MM.1S (cell line): ENCODE data around the gene CFAP46.
"Not testable (repeated sequence)": the region's sequence is repeated elsewhere in the genome, so short reads cannot be mapped to it uniquely, and the experiment has no call there.

Experiments used
- CTCF ChIP-seq: fragments of 300-600 bp; sonication (generic); IDR thresholded peaks from 2 replicates; pipeline ENCODE4 v1.5.1; 2016; ENCODE audit warnings: antibody characterized with exemption, low read length, mixed read lengths
- EZH2phosphoT487 ChIP-seq: fragments of 300-600 bp; sonication (generic); IDR thresholded peaks from 2 replicates; pipeline ENCODE4 v1.6.1; 2018; ENCODE audit warnings: antibody characterized with exemption, low read length

- not testable (repeated sequence) for TF ChIP-seq EZH2phosphoT487, CTCF
Observed at GRCh38 chr10:132893786-132894185, 48.6 kb downstream of the CFAP46 start.
